ENCODE data around the gene COP1.
"Not testable (repeated sequence)": the region's sequence is repeated elsewhere in the genome, so short reads cannot be mapped to it uniquely, and the experiment has no call there.

The COP1 gene

DNA sequence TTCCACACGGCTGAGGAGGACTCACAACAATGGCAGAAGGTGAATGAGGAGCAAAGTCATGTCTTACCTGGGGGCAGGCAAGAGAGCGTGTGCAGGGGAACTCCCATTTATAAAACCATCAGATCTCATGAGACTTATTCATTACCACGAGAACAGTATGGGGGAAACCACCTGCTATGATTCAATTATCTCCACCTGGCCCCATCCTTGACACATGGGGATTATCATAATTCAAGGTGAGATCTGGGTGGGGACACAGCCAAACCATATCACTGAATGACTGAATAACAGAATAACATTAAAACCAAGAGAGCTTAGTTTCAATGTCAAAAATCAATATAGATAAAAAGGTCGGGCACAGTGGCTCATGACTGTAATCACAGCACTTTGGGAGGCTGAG lies 179.2 kb downstream of the COP1 start:
- DNase-seq (ENCODE audit: low spot score); H3K18ac ChIP-seq (ENCODE audit: low read length); H3K4me3 ChIP-seq (ENCODE audit: low read length in 2 of 2); H3K14ac ChIP-seq (ENCODE audit: low read length); H2AK5ac ChIP-seq (ENCODE audit: low read depth, low read length); H2BK120ac ChIP-seq (ENCODE audit: low read depth, low read length); H3K27me3 ChIP-seq (ENCODE audit: control insufficient read depth in 3 of 3, insufficient read depth in 3 of 3, low read depth in 1 of 3, low read length in 3 of 3); H4K8ac ChIP-seq (ENCODE audit: low read depth, low read length); H4K91ac ChIP-seq (ENCODE audit: low read depth, low read length, poor library complexity); H3K23ac ChIP-seq (ENCODE audit: low read depth, low read length, poor library complexity); H2BK12ac ChIP-seq (ENCODE audit: low read length); H3K4ac ChIP-seq (ENCODE audit: low read length); H3K9me3 ChIP-seq (replicated peaks in 1 of 2; ENCODE audit: control insufficient read depth in 2 of 2, insufficient read depth in 1 of 2, low read depth in 1 of 2, low read length in 2 of 2); H2BK5ac ChIP-seq (ENCODE audit: low read length); H3K27ac ChIP-seq (replicated peaks; ENCODE audit: low read length); H3K9ac ChIP-seq (ENCODE audit: low read depth, low read length, poor library complexity); H3K79me1 ChIP-seq (ENCODE audit: low read depth, low read length); H3K4me1 ChIP-seq (ENCODE audit: control insufficient read depth in 2 of 2, insufficient read depth in 1 of 2, low read depth in 1 of 2, low read length in 2 of 2); H3K4me2 ChIP-seq (ENCODE audit: insufficient read depth, low read length, poor library complexity, severe bottlenecking); H2AFZ ChIP-seq (ENCODE audit: low read length); H2BK15ac ChIP-seq (ENCODE audit: low read length): not testable (repeated sequence)
- H3K36me3 ChIP-seq (replicated peaks in 1 of 2; ENCODE audit: control insufficient read depth in 2 of 2, insufficient read depth in 2 of 2, low read length in 2 of 2): peaks cover 0 to 38% of the 10 kb centered on the region in 2 donors
- no CpG with 5 or more reads among the region's 4 CpGs for WGBS, 2 donors (ENCODE audit: extremely low coverage in 2 of 2, insufficient read length in 2 of 2, insufficient replicate concordance in 1 of 2)

- Histone ChIP-seq H3K36me3 (replicated peaks in 1 of 2; ENCODE audit: control insufficient read depth in 2 of 2, insufficient read depth in 2 of 2, low read length in 2 of 2) (peaks cover 0 to 46% of the 10 kb centered on the region in 2 donors), H2AK5ac (ENCODE audit: low read depth, low read length) (no peak overlapping the region), H3K4me2 (ENCODE audit: insufficient read depth, low read length, poor library complexity, severe bottlenecking) (no peak overlapping the region), H3K79me1 (ENCODE audit: low read depth, low read length) (no peaks in the 10 kb centered on the region), H4K8ac (ENCODE audit: low read depth, low read length) (no peak overlapping the region), H2AFZ (ENCODE audit: low read length) (no peak overlapping the region), H2BK5ac (ENCODE audit: low read length) (no peak overlapping the region), H3K9ac (ENCODE audit: low read depth, low read length, poor library complexity) (no peak overlapping the region), H3K14ac (ENCODE audit: low read length) (no peak overlapping the region), H3K27ac (replicated peaks; ENCODE audit: low read length) (no peak overlapping the region), H3K4me3 (ENCODE audit: low read length in 2 of 2) (no peak overlapping the region), H3K18ac (ENCODE audit: low read length) (no peak overlapping the region), H3K27me3 (ENCODE audit: control insufficient read depth in 3 of 3, insufficient read depth in 3 of 3, low read depth in 1 of 3, low read length in 3 of 3) (no peaks in the 10 kb centered on the region), H2BK120ac (ENCODE audit: low read depth, low read length) (no peak overlapping the region), H2BK12ac (ENCODE audit: low read length) (no peak overlapping the region), H2BK15ac (ENCODE audit: low read length) (no peak overlapping the region), H3K9me3 (replicated peaks in 1 of 2; ENCODE audit: control insufficient read depth in 2 of 2, insufficient read depth in 1 of 2, low read depth in 1 of 2, low read length in 2 of 2) (no peaks in the 10 kb centered on the region), H3K4ac (ENCODE audit: low read length) (no peak overlapping the region), H3K4me1 (ENCODE audit: control insufficient read depth in 2 of 2, insufficient read depth in 1 of 2, low read depth in 1 of 2, low read length in 2 of 2) (no peaks in the 10 kb centered on the region), H3K23ac (ENCODE audit: low read depth, low read length, poor library complexity) (no peak overlapping the region), H4K91ac (ENCODE audit: low read depth, low read length, poor library complexity) (no peak overlapping the region)
- DNase-seq (ENCODE audit: low spot score): no peak
- WGBS, 2 donors (ENCODE audit: extremely low coverage in 2 of 2, insufficient read length in 2 of 2, insufficient replicate concordance in 1 of 2): no CpG with 5 or more reads among the region's 3 CpGs
Measured at GRCh38 chr1:176022574-176022973, 184.5 kb downstream of the COP1 start.

DNA sequence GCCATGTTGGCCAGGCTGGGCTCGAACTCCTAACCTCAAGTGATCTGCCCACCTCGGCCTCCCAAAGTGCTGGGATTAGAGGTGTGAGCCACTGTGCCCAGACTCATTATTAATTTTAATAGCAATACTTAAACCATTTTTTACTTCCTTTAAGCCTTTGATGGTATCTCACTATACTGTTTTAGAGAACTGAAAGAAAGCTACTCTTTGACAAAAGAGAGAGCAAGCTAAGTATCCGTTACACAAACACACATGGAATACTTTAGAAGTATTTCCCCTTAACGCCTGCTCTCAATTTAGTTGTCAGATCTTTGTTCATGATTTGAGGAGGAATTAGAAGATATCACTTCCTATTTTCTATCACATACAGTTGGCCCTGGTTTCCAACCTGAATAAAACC lies 189.4 kb downstream of the COP1 start:
- no peak overlapping the region for H3K18ac ChIP-seq (ENCODE audit: low read length)
- no CpG with 5 or more reads among the region's 4 CpGs for WGBS, 2 donors (ENCODE audit: extremely low coverage in 2 of 2, insufficient read length in 2 of 2, insufficient replicate concordance in 1 of 2)
- no peak overlapping the region for H4K8ac ChIP-seq (ENCODE audit: low read depth, low read length)
- no peak overlapping the region for H3K4ac ChIP-seq (ENCODE audit: low read length)
- H2BK5ac ChIP-seq (ENCODE audit: low read length): no peak overlapping the region
- no peak overlapping the region for H3K23ac ChIP-seq (ENCODE audit: low read depth, low read length, poor library complexity)
- H3K79me1 ChIP-seq (ENCODE audit: low read depth, low read length): no peaks in the 10 kb centered on the region
- H3K36me3 ChIP-seq (replicated peaks in 1 of 2; ENCODE audit: control insufficient read depth in 2 of 2, insufficient read depth in 2 of 2, low read length in 2 of 2): peaks cover 0 to 39% of the 10 kb centered on the region in 2 donors
- H3K4me3 ChIP-seq (ENCODE audit: low read length in 2 of 2): no peak overlapping the region
- DNase-seq (ENCODE audit: low spot score): no peak
- no peak overlapping the region for H2AK5ac ChIP-seq (ENCODE audit: low read depth, low read length)
- H3K4me2 ChIP-seq (ENCODE audit: insufficient read depth, low read length, poor library complexity, severe bottlenecking): no peak overlapping the region
- no peak overlapping the region for H3K9ac ChIP-seq (ENCODE audit: low read depth, low read length, poor library complexity)
- H3K4me1 ChIP-seq (ENCODE audit: control insufficient read depth in 2 of 2, insufficient read depth in 1 of 2, low read depth in 1 of 2, low read length in 2 of 2): no peaks in the 10 kb centered on the region
- no peaks in the 10 kb centered on the region for H3K27me3 ChIP-seq (ENCODE audit: control insufficient read depth in 3 of 3, insufficient read depth in 3 of 3, low read depth in 1 of 3, low read length in 3 of 3)
- no peak overlapping the region for H2AFZ ChIP-seq (ENCODE audit: low read length)
- no peak overlapping the region for H2BK15ac ChIP-seq (ENCODE audit: low read length)
- H3K14ac ChIP-seq (ENCODE audit: low read length): no peak overlapping the region
- no peak overlapping the region for H2BK12ac ChIP-seq (ENCODE audit: low read length)
- H3K27ac ChIP-seq (replicated peaks; ENCODE audit: low read length): no peak overlapping the region
- no peaks in the 10 kb centered on the region for H3K9me3 ChIP-seq (replicated peaks in 1 of 2; ENCODE audit: control insufficient read depth in 2 of 2, insufficient read depth in 1 of 2, low read depth in 1 of 2, low read length in 2 of 2)
- no peak overlapping the region for H2BK120ac ChIP-seq (ENCODE audit: low read depth, low read length)
- no peak overlapping the region for H4K91ac ChIP-seq (ENCODE audit: low read depth, low read length, poor library complexity)

- Histone ChIP-seq H3K4me1 (ENCODE audit: control insufficient read depth in 2 of 2, insufficient read depth in 1 of 2, low read depth in 1 of 2, low read length in 2 of 2) (no peaks in the 10 kb centered on the region), H3K23ac (ENCODE audit: low read depth, low read length, poor library complexity) (no peak overlapping the region), H3K27me3 (ENCODE audit: control insufficient read depth in 3 of 3, insufficient read depth in 3 of 3, low read depth in 1 of 3, low read length in 3 of 3) (no peaks in the 10 kb centered on the region), H4K8ac (ENCODE audit: low read depth, low read length) (no peak overlapping the region), H3K9ac (ENCODE audit: low read depth, low read length, poor library complexity) (no peak overlapping the region), H3K14ac (ENCODE audit: low read length) (no peak overlapping the region), H2BK5ac (ENCODE audit: low read length) (no peak overlapping the region), H2BK15ac (ENCODE audit: low read length) (no peak overlapping the region), H4K91ac (ENCODE audit: low read depth, low read length, poor library complexity) (no peak overlapping the region), H2BK120ac (ENCODE audit: low read depth, low read length) (no peak overlapping the region), H3K4me2 (ENCODE audit: insufficient read depth, low read length, poor library complexity, severe bottlenecking) (no peak overlapping the region), H3K4ac (ENCODE audit: low read length) (no peak overlapping the region), H3K79me1 (ENCODE audit: low read depth, low read length) (no peaks in the 10 kb centered on the region), H3K36me3 (replicated peaks in 1 of 2; ENCODE audit: control insufficient read depth in 2 of 2, insufficient read depth in 2 of 2, low read length in 2 of 2) (peaks cover 8 to 37% of the 10 kb centered on the region in 2 donors), H2AFZ (ENCODE audit: low read length) (no peak overlapping the region), H2AK5ac (ENCODE audit: low read depth, low read length) (no peak overlapping the region), H3K18ac (ENCODE audit: low read length) (no peak overlapping the region), H2BK12ac (ENCODE audit: low read length) (no peak overlapping the region), H3K27ac (replicated peaks; ENCODE audit: low read length) (no peak overlapping the region), H3K4me3 (ENCODE audit: low read length in 2 of 2) (no peak overlapping the region), H3K9me3 (replicated peaks in 1 of 2; ENCODE audit: control insufficient read depth in 2 of 2, insufficient read depth in 1 of 2, low read depth in 1 of 2, low read length in 2 of 2) (peaks cover 3% of the 10 kb centered on the region in 2 donors)
- DNase-seq (ENCODE audit: low spot score): no peak
- WGBS, 2 donors (ENCODE audit: extremely low coverage in 2 of 2, insufficient read length in 2 of 2, insufficient replicate concordance in 1 of 2): no CpG with 5 or more reads among the region's 2 CpGs
Measured at GRCh38 chr1:176009951-176010350, 197.1 kb downstream of the COP1 start.

Measured in neuronal stem cell (in vitro differentiated cells).